Activated CD8-positive, alpha-beta memory T cell treated with anti-CD3 and anti-CD28 coated beads for 24 hours (primary cell): ENCODE results near the gene DKKL1.

ENCODE experiments used
- DNase-seq: peaks from one replicate; pipeline ENCODE4 v3.0.0-alpha.2; 2020

Gene DKKL1

GRCh38 chr19:49422407-49423070 lies 58.9 kb downstream of the DKKL1 start:
- no peak for DNase-seq

- no peak for DNase-seq
Measured at GRCh38 chr19:49423071-49423984, 59.7 kb downstream of the DKKL1 start, which contains the start of gene PTH2. Gene PTH2, minus strand, starts transcription at chr19:49423441. Its CDS starts 102 bp downstream, at chr19:49423339.

GRCh38 chr19:49423985-49424303 lies 60.3 kb downstream of the DKKL1 start:
- DNase-seq: no peak
